Hematopoietic multipotent progenitor cell treated with erythropoietin and hydrocortisone succinate and interleukin-3 and kit ligand, for 6 days (in vitro differentiated cells): Measurements from ENCODE around the gene MYRF.
A peak's percentile ranks its signal among the peaks of the same experiment; 100 is the strongest.

ENCODE experiments used
- DNase-seq: peaks from one replicate; pipeline ENCODE4 v3.0.0-alpha.2; 2015

Gene MYRF

DNA sequence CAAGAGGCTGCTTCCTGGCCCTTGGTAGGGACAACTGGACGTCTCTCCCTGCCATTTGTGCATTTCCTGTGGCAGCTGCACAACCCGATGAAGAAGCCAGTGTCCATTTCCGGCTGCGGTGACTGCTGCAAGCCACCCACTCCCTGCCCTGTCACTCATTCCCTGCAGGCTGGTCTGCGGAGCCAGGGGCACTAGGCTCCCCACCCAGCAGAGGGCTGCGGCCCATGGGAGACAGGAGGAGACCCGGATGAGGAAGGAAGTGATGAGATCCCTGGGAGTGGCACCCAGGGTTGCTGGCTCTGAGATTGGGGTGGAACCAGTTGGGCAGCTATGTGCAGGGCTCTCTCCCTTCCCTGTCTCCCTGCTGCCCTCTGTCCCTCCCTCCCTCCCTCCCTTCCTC, 10.0 kb upstream of the MYRF start:
- no peak for DNase-seq

DNA sequence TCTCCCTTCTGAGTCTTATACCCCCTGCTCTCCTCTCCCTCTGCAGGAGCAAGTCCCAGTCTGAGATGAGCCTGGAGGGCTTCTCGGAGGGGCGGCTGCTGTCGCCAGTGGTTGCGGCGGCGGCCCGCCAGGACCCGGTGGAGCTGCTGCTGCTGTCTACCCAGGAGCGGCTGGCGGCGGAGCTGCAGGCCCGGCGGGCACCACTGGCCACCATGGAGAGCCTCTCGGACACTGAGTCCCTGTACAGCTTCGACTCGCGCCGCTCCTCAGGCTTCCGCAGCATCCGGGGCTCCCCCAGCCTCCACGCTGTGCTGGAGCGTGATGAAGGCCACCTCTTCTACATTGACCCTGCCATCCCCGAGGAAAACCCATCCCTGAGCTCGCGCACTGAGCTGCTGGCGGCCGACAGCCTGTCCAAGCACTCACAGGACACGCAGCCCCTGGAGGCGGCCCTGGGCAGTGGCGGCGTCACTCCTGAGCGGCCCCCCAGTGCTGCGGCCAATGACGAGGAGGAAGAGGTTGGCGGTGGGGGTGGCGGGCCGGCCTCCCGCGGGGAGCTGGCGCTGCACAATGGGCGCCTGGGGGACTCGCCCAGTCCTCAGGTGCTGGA, 8.8 kb upstream of the MYRF start:
- DNase-seq = no peak

DNA sequence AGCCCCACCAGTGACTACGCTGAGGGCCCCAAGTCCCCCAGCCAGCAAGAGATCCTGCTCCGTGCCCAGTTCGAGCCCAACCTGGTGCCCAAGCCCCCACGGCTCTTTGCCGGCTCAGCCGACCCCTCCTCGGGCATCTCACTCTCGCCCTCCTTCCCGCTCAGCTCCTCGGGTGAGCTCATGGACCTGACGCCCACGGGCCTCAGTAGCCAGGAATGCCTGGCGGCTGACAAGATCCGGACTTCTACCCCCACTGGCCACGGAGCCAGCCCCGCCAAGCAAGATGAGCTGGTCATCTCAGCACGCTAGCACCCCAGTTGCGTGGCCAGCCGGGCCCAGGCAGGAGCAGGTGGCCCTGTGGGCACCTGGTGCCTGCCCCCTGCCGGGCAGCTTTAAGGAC, 8.3 kb upstream of the MYRF start:
- no peak for DNase-seq

DNA sequence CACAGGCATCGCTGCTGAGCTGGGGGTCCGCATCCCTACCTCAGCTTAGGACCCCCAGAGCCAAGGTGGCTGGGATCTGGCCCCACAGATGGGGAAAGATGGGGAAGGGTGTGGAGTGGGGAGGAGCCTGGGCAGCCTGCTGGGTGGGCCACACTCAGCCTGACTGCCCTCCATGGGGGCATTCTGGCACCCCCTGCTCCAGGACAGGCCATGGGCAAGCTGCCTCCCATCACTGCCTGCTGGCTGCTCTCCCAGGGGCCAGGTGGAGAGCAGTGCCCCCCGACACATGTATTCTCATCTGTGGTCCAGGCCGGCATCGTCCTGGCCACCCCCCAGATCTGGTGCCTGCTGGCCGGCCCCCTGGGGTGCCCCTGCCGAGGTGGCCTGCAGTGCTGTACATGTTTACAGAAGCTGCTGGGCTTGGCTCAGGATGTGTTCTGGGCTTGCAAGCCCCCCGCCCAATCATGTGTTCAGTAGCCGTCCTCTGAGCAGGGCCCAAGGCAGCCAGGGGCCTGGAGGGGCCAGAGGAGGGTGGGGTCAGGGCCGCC, 7.8 kb upstream of the MYRF start:
- no peak for DNase-seq

DNA sequence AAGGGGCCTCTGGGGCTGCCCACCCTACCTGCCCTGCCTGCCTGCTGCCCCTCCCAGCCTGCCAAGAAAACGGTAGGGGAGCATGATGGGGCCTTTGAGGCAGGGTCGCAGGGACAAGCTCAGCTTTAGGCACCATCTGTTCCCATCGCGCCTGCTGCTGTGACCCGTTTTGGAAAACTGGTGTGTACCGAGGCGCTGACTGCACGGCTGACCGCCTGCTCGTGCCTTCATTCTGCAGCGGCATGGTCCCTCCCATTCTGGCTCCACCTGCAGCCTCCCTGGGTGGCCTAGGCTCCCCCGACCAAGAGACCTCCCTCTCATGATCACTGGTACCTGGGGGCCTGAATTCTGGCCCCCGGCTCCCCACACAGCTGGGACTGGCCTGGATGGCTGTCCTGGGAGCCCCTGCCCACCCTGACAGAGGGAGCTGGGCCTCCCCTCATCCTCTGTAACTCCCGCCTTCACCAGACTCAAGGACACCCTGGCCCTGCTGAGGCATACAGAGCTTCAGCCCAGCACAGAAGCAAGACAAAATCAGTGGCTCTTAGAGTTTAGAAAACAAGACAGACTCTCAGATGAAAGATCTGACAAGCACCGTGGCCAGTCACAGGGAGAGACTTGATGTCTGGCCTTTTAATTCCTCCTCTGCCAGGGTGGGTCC, 6.5 kb upstream of the MYRF start:
- no peak for DNase-seq

DNA sequence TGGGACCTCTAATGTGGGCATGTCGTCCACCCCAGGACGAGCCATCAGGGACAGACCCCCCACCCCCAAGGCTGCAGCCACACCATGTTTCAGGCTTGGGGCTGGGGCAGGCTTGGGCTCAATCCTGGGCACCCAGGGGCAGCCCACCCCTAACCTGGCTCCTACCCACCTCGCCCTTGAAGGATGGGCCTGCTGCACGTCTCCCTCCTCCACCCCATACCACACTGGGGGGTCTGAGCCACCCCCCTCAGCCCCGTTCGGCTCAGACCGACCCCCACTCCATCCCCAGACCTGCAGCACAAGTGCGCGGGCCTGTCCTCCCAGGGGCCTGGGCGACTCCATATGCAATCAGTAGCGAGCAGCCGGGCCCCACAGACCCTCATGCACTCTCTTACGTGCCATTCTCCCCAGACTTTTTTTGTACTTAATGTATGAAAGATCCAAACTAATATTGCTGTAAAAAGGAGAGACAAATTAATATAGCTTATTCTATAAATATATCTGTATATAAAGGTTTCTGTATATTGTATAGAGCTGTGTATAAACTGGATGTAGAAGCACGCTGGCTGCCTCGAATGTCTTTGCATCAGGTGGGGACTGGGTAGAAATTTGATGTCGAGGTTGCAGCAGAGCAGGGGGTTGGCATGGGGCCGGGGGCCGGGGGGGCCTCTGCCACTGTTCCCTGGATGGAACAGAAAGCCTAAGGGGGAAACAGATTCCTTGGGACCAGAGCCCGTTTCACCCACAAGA, 5.8 kb upstream of the MYRF start:
- DNase-seq = no peak

DNA sequence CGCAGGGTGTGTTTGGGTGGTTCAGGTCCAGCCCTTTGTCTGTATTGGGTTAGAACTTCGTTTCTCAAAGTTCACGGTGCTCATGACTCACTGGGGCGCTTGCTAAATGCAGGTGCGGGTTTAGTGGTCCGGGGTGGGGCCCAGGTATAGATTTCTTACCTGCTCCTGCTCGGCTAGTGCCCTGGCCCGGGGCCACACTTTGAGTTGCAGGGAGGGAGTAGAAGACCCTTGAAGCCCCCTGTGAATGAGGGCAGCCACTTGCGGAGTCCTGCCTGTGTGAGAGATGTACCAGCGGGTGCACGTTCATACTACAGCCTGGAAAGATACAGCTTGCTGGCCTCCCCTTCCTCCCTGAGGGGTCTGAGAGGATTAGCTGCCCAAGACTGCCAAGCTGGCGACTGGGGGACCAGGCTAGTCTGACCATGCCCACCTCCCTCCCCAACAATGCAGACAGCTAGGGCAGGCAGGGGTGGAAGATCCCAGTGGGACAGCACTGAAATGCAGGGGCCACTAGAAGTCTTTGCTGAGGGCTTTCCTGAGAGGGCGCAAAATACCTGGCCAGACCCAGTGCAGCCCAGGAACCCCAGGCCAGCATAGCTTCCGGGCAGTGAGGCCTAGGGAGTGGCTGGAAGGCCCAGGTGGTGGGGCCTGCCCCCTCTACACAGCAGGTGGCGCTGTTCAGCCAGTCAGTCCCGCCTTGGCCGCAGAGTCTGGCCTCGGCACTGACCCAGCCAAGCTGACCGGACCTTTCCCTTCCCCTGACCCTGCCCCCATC, 5.1 kb upstream of the MYRF start:
- peak; percentile 72 for DNase-seq

DNA sequence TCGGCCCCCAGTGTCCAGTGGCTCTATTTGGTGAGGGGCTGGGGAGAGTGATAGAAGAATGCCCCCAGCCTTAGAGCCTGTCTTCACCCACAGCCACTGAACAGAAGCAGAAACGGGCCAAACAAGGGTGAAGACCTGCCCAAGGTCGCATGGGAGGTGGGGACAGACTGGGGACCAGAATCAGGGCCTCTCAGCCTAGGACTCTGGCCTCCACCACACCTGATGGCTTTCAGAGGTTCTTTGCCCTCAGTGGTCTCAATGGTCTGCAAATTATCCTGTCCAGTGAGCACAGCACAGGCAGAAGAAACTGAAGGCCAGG, 4.5 kb upstream of the MYRF start:
- no peak for DNase-seq

DNA sequence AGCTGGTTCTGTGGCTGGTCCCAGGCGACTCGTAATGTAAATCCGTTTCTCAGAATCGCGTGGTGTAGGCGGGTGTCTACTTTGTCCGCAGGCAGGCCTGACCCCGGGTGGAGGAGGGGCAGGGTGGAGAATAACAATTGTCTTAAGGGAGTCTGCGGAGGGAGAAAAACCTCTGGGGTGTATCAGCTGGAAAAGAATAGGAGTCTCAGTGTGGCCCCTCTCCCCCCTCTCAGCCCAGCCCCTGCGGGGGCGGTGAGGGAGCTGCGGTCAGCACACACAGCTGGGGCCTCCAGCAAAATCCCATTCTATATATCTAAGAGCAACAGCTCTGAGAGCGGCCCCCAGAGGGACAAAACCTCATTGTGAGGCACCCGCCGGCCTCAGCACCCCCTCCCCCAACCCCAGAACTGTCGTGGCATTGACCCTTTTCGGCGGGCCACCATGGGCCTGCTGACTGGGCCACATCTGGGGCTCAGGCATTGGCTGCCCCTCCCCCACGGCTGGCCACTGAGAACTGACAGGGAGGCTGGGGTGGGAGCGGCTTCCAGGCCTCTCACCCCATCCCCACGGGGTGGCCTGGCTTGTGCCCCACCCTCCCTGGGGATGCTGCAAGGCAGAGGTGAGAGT, 2.7 kb upstream of the MYRF start:
- no peak for DNase-seq

DNA sequence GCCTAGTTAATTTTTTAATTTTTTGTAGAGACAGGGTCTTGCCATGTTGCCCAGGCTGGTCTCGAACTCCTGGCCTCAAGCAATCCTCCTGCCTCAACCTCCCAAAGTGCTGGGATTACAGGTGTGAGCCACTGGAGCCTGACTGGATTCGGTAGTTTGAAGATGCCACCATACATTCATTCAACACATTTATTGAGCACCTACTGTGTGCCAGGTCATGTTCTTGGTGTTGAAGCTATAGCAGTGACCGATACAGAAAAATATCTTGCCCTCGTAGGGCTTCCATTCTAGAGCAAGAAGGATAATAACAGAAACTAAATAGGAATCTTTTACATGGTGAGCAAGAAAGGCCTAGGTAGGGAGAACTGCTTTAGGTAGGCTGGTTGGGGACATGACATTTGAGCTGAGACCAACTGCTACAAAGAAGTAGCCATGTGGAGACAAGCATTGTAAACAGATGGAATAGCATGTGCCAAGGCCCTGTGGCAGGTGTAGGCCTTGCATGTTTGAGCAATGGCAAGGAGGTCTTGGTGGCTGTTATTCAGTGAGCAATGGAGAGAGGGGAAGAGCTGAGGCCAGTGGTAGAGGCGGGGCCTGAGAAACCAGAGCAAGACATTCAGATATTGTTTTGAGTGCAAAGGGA, 1.7 kb upstream of the MYRF start:
- no peak for DNase-seq

DNA sequence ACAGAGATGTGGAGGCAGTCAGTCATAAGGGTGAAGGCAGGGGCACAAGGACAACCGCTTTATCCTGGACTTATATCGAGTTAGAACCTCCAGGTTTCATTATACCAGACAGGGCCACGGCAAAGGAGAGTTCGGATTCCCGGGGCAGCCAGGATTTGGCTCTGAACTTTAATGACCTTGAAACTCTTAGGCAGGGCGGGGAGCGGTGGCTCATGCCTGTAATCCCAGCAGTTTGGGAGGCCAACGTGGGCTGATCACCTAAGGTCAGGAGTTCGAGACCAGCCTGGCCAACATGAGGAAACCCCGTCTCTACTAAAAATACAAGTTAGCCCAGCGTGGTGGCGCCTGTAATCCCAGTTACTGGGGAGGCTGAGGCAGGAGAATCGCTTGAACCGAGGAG, 1.1 kb upstream of the MYRF start:
- no peak for DNase-seq

DNA sequence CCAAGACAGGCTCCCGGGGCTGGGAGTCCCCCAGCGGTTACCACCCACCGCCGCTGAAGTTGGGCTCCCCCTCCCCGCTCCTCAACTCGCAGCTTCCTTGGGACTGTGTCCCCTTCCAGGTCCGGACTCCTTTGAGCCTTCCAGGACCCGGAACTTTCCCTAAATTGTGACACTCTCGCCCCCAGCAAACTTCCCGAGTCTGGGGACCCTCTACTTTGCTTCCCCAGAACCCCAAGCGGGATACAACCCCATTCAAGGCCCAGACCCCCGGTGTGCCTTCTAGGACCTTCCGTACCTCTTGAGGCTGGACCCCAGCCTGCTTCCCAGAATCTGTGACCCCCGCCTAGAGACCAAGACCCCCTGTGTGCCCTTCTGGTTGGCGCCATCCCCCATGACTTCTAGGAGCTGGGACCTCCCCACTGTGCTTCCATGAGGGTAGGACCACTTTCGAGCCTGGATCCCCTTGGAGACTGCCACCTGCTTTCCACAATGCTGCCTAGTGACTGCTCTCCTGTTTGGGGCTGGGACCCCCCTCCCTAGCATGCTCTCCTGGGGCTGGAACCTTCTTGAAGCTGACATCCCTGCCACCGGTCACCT, 587 bp downstream of the MYRF start:
- DNase-seq = no peak

DNA sequence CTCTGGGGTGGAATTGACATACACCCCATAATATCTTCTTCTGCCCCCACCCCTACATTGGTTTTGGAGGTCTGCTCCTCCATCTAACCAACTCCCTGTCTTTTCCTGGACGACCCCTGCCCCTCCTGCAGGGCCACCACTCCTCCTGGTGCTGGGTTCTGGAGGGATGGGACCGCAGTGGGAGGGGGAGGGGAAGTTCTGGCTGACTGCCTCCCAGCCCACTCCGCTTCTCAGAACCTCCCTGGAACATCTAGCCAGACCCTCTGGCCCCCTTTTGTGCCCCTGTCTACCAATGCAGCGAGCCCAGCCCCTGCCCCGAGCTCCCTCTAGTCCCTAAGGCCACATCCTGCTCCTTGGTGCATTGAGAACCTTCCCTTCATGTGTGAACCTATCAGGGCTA, 1.2 kb downstream of the MYRF start:
- no peak for DNase-seq

DNA sequence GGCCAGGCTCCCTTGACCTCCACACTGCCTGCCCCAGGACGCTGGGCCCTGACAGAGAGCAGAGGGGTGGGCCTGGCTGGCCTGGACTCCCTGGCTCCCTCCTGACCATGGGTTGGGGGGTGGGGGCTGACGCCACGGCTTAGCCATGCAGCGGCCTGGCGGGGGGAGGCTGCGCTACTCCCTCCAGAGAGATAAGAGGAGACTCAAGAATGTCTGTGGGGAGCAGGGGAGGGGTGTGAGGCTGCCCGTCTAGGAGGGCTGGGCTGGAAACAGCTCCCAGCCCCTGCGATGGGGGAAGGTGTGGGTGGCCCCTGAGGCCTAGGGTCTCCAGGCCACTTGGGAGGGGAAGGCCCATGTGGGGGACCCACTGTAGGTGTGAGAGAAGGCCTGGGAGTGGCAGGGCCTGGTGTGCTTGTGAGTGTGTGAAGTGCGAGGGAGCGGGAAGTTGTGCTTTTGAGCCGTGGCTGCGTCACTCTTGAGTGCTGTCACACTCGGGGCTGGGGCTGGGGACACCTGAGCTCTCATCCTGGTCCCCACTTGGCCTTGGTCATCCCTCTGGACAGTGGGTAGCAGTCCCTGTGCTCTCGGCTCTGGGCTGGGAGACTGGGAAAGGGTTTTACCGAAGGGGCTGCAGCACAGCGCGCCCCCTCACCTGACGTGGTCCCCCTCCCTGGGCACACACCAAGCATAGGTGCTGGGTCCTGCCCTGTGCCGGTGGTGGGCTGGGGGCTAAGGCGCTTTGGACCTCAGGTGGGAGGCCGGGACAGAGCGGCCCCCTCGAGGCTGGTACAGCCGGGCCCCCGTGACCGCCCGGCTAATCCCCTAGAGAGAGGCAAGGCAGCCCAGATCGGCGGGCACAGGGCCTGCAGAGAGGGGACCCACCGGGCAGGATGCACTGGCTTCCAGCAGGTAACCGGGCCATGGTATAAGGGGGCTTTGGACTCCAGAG, 2.4 kb downstream of the MYRF start:
- DNase-seq = peak; percentile 56

DNA sequence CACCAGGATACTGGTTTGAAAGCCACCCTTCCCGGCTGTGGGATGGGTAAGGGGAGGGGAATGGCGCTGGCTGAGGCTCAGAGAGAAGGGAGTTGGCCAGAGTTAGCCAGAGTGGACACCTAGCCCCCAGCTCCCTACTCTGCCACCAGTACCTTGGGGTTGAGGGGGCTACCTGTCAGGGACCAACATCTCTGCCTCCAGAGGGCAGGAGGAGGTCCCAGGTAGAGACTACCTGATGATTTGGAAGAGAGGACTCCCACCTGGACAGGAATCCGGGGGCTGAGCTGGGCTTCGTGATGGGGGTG, 3.7 kb downstream of the MYRF start:
- no peak for DNase-seq

DNA sequence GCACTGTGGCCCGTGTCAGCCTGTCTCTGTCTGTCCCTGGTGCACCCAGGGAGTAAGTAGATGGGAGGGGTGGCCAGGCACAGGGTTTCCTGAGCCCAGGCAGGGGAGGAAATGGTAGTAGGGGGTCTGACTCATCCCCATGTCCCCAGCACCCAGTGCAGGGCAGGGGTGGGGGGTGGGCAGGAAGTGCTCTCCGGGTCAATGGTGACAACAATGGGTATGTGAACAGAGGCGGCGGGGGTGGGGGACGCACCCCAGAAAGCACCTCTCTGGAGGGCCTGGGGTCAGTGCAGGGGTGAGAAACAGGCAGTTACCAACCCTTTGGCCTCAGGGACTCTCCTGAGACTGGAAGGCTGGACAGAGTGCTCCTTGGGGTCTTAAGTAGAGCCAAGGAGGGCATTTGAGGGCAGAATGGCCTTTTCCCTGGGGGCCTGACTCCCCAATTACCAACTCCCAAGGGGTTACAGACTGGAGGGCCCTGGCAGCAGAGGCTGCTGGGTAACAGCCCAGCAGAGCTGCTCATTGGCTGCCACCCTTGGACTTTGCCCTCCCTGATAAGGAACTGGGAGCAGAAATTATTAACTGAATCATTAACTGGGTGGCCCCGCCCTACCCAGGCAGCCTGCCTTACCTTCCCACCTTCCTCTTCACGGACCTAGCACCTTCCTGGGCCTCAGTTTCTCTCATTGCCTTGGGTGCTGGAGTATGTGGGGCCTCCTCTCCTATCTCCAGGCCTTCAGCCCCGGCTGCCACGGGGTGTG, 4.2 kb downstream of the MYRF start:
- DNase-seq = peak; percentile 58

DNA sequence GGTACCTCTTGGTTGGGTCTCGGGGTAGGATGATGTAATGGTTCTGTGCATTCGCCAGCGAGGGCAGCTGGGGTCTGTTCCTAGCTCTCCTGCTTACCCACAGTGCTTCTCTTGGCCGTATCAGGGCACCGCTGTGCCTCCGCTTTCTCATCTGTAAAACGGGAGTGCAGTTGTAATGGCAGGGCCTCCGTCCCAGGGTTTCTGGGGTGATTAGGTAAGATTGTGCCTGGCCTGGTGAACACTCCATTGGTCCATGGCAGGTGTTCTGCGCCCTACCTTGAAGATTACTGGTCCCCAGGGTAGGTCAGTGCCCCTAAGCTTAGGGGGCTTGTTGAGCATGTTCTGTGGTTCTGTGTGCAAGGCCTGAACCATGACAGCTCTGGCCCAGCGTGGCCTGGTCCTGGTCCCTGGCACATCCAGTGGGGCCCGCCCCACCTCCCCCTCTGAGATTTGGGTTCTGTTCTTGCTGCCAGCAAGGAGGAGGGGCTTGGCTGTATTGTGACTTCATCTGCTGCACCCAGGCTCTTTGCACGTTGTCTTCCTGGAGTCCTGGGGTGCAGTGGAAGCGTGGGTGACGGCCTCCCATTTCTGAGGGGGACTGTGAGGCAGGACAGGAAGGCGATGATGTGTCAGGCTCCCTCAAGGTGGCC, 4.9 kb downstream of the MYRF start:
- DNase-seq = no peak

DNA sequence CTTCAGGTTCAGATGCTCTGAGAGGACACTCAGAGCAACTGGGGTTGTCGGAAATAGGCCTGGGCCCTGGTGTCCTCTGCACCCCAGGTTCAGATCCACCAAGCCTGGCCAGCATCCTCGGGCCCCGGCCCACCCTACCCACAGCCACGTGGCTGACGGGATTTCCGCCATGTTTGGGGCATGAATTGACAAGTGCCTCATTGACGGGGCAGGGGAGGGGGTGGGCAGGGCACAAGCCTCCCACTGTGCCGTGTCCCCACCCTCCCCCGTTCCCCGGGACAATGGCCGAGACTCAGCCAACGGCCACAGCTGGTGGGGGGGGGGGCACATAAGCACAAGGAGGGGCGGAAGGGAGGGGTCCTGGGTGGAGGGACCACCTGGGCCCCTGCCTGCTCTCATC, 8.5 kb downstream of the MYRF start:
- no peak for DNase-seq

DNA sequence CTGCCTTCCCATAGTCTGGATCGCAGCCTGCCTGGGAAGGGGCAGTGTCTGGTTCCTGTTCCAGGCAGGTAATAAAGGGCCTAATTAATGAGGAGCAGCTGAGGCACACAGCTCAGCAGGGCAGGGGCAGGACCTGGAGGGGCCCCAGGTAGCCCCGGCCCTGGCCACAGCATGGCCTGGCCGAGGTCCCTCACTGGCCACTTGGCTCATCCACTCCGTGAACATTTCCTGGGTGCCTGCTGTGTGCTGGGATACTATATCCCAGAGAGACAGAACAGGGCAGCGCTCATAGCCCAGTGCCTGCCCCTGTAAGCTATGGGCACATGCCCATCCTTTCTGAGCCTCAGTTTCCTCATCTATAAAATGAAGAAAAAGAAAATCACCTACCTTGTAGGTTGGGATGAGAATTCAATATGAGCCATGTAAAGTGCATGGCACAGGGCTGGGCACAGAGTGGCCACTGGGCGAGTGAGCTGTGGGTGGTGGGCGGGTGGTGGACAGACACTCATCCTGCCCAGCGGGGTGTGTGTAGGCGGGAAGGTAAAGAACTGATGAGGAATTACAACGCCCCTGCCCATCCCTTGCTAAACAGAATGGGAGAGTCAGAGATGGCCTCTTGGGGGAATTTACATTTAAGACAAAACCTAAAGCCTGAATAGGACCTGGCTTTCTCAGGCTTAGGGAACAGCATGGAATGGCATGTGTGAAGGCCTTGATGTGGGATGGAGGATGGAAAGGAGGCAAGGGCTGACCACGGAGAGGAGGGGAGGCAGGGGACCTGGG, 9.2 kb downstream of the MYRF start:
- no peak for DNase-seq
